ENCODE data around the gene CCDC87. TPM values are rescaled to one million over a fixed set of nuclear protein-coding genes. Genes with fewer than 3 reads are reported as not detected.
A peak's percentile ranks its signal among the peaks of the same experiment; 100 is the strongest.
"Not testable (repeated sequence)": the region's sequence is repeated elsewhere in the genome, so short reads cannot be mapped to it uniquely, and the experiment has no call there.

The CCDC87 gene
- total RNA-seq, 2 experiments from 2014 or later, result 0.12 to 0.24 TPM

GRCh38 chr11:66548041-66548440 lies 44.8 kb downstream of the CCDC87 start:
- intact Hi-C loops (cut with micrococcal nuclease), result loop anchor here (5.0 kb wide), 1 partner anchor 294 kb away; the partner anchor contains the start of gene RCE1
- H3K36me3 Mint-ChIP-seq, result no peaks in the 10 kb centered on the region
- H3K9me3 Mint-ChIP-seq, result no peaks in the 10 kb centered on the region
- no peaks in the 10 kb centered on the region for H3K27me3 Mint-ChIP-seq
- no peak for DNase-seq
- ChIA-PET CTCF (no interaction called here), POLR2A (no interaction called here)
- no peak overlapping the region for H3K27ac Mint-ChIP-seq
- peaks cover 14% of the 10 kb centered on the region for H3K4me1 Mint-ChIP-seq (ENCODE audit: low read depth)
- no peak overlapping the region for H3K4me3 Mint-ChIP-seq

DNA sequence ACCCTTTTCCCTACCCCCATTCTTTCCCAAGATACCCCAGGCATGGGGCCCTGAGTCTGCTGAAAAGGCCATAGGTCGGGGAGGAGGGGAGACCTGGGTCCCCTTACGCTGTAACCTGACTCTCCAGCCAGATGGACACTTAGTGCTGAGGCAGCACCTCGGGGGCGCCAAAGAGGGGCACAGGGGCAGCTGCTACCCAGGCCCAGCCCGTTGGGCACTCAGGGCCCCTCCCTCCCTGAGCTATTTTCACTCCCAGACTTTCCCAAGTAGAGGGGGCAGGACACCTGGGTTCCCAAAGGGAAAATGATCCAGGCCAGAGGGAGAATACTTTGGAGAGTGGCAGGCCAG lies 45.2 kb downstream of the CCDC87 start:
- intact Hi-C loops (cut with micrococcal nuclease), result loop anchor here (2.0 to 5.0 kb wide), 3 partner anchors 45 to 295 kb away; partner anchors contain the start of genes CCDC87, CCS, RBM4 and RCE1
- DNase-seq, result no peak
- no peaks in the 10 kb centered on the region for H3K27me3 Mint-ChIP-seq
- no peaks in the 10 kb centered on the region for H3K9me3 Mint-ChIP-seq
- POLR2A ChIA-PET, result no interaction called here
- H3K36me3 Mint-ChIP-seq, result no peaks in the 10 kb centered on the region
- no peak overlapping the region for H3K4me3 Mint-ChIP-seq
- H3K4me1 Mint-ChIP-seq (ENCODE audit: low read depth), result peaks cover 14% of the 10 kb centered on the region
- H3K27ac Mint-ChIP-seq, result no peak overlapping the region
- CTCF ChIA-PET, result no interaction called here

DNA sequence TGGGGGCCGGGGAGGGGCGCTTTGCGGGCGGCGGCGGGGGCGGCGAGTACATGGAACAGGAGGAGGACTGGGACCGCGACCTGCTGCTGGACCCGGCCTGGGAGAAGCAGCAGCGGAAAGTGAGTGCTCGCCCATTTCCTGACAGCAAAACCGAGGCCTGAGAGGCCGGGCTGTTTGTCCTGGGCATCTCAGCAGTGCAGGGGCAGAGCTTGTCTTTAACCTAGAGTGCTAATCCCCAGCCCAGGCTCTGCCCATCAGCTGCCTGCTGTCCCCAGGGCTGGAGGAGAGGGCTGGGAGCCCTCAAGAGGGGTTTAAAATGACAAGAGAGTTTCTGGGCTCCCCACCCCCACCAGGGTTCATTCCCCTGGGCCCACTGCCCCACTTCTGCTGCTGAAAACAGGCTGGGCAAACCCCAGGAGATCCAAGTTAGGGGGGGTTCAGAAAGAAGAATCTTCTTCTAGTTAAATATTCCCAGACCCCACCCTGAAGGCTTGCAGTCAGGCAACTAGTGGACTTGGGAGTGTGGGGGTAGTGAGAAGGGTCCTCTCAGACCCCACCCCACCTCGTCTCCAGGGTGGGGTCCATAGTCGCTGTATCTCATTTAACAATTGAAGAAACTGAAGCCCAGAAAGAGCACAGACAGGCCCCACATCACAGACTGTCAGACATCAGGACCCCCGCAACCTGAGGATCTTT lies 45.7 kb downstream of the CCDC87 start:
- ChIA-PET CTCF (interaction anchor here (1.6 to 4.6 kb wide), 2 partner anchors 45 to 131 kb away, joined by 8 to 44 read pairs; partner anchors contain the start of genes CCDC87, CCS and RBM4B), POLR2A (interaction anchor here (1.1 to 2.2 kb wide), 6 partner anchors 8 to 131 kb away, joined by 3 to 16 read pairs (median 4); partner anchors contain the start of genes CCDC87, PELI3, RBM4 and RBM4B)
- no peaks in the 10 kb centered on the region for H3K36me3 Mint-ChIP-seq
- intact Hi-C loops (cut with micrococcal nuclease), result loop anchor here (1.0 to 5.0 kb wide), 6 partner anchors 46 to 295 kb away; partner anchors contain the start of genes CCDC87, CCS, DPP3 and RBM14
- H3K9me3 Mint-ChIP-seq, result no peaks in the 10 kb centered on the region
- peak overlapping the region; percentile 80 for H3K4me3 Mint-ChIP-seq
- H3K27me3 Mint-ChIP-seq, result no peaks in the 10 kb centered on the region
- peaks cover 14% of the 10 kb centered on the region for H3K4me1 Mint-ChIP-seq (ENCODE audit: low read depth)
- no peak overlapping the region for H3K27ac Mint-ChIP-seq
- no peak for DNase-seq

DNA sequence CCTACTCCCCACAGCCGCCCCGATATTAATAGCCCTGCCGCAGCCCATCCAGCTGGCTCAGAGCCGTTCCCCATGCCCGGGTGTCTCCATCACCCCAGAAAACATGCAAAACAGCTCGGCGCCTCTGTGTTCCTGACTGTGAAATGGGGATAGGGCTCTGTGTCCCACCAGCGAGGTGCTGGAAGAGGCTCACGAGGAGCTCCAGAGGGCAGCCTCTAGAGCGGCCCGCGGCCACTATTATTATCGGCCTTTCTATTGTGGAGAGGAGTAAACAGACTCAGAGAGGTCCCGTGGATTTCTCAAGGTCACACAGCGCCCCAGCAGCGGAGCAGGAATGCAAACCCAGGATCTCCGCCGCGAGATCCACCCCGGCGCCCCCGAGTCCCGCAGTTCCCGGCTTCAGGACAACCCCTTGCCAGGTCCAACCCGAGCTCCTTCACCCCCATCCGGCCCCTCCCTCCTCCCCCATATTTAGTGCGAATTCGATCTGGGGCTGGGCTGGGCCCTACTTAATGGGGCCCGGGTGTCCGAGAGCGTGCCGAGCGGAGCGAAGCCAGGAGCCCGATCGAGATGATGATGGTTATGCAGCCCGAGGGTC lies 46.4 kb downstream of the CCDC87 start, which contains the start of gene ACTN3:
Gene ACTN3 (plus strand): TSS at position 536 of the 598 bp plus-strand sequence. CDS start 35 bp downstream, at position 571.
- peak; percentile 20 for DNase-seq
- Mint-ChIP-seq H3K36me3 (peaks cover 3% of the 10 kb centered on the region), H3K27ac (no peak within 1 kb of the TSS), H3K9me3 (no peaks in the 10 kb centered on the region), H3K4me3 (peak within 1 kb of the TSS; percentile 80), H3K27me3 (no peaks in the 10 kb centered on the region), H3K4me1 (ENCODE audit: low read depth) (peaks cover 14% of the 10 kb centered on the region)
- POLR2A ChIA-PET, result interaction anchor here (0.7 to 2.2 kb wide), 13 partner anchors 9 to 309 kb away, joined by 3 to 16 read pairs (median 4); partner anchors contain the start of genes BBS1, CCDC87, DPP3 and PELI3
- CTCF ChIA-PET, result interaction anchor here (1.0 to 4.6 kb wide), 5 partner anchors 8 to 131 kb away, joined by 3 to 44 read pairs (median 5); partner anchors contain the start of genes CCDC87, CCS and RBM4B
- intact Hi-C loops (cut with micrococcal nuclease), result loop anchor here (1.0 to 5.0 kb wide), 6 partner anchors 46 to 296 kb away; partner anchors contain the start of genes CCDC87, CCS, DPP3 and RBM14

- DNase-seq, result peak; percentile 96
- ChIA-PET POLR2A (interaction anchor here (0.7 to 2.2 kb wide), 13 partner anchors 8 to 310 kb away, joined by 3 to 16 read pairs (median 4); partner anchors contain the start of genes BBS1, CCDC87, DPP3 and PELI3), CTCF (interaction anchor here (0.7 to 4.6 kb wide), 6 partner anchors 9 to 132 kb away, joined by 3 to 44 read pairs (median 4); partner anchors contain the start of genes CCDC87, CCS and RBM4B)
- Mint-ChIP-seq H3K9me3 (no peaks in the 10 kb centered on the region), H3K36me3 (peaks cover 3% of the 10 kb centered on the region), H3K27me3 (no peaks in the 10 kb centered on the region), H3K4me1 (ENCODE audit: low read depth) (peaks cover 14% of the 10 kb centered on the region), H3K4me3 (peak within 1 kb of the TSS; percentile 80), H3K27ac (peak within 1 kb of the TSS; percentile 74)
- intact Hi-C loops (cut with micrococcal nuclease), result loop anchor here (1.0 to 5.0 kb wide), 6 partner anchors 47 to 296 kb away; partner anchors contain the start of genes CCDC87, CCS, DPP3 and RBM14
Observed at GRCh38 chr11:66545701-66546367, 47.0 kb downstream of the CCDC87 start, which contains the start of gene ZDHHC24. Gene ZDHHC24 (minus strand): TSS chr11:66546048. CDS start chr11:66546003, 45 bp downstream.

- not testable (repeated sequence) for DNase-seq, H3K36me3 Mint-ChIP-seq, H3K27me3 Mint-ChIP-seq, H3K9me3 Mint-ChIP-seq
- POLR2A ChIA-PET, result interaction anchor here (0.6 to 2.2 kb wide), 4 partner anchors 71 to 172 kb away, joined by 3 to 16 read pairs (median 13); partner anchors contain the start of genes RBM14, RBM4 and RBM4B
- H3K4me3 Mint-ChIP-seq, result peak overlapping the region; percentile 80
- peak overlapping the region; percentile 74 for H3K27ac Mint-ChIP-seq
- CTCF ChIA-PET, result interaction anchor here (0.7 to 4.6 kb wide), 2 partner anchors 34 to 133 kb away, joined by 3 to 44 read pairs; partner anchors contain the start of gene RBM4B
- intact Hi-C loops (cut with micrococcal nuclease), result loop anchor here (5.0 kb wide), 1 partner anchor 297 kb away; the partner anchor contains the start of gene RCE1
- H3K4me1 Mint-ChIP-seq (ENCODE audit: low read depth), result peaks cover 14% of the 10 kb centered on the region
Observed at GRCh38 chr11:66544952-66545351, 47.9 kb downstream of the CCDC87 start.

DNA sequence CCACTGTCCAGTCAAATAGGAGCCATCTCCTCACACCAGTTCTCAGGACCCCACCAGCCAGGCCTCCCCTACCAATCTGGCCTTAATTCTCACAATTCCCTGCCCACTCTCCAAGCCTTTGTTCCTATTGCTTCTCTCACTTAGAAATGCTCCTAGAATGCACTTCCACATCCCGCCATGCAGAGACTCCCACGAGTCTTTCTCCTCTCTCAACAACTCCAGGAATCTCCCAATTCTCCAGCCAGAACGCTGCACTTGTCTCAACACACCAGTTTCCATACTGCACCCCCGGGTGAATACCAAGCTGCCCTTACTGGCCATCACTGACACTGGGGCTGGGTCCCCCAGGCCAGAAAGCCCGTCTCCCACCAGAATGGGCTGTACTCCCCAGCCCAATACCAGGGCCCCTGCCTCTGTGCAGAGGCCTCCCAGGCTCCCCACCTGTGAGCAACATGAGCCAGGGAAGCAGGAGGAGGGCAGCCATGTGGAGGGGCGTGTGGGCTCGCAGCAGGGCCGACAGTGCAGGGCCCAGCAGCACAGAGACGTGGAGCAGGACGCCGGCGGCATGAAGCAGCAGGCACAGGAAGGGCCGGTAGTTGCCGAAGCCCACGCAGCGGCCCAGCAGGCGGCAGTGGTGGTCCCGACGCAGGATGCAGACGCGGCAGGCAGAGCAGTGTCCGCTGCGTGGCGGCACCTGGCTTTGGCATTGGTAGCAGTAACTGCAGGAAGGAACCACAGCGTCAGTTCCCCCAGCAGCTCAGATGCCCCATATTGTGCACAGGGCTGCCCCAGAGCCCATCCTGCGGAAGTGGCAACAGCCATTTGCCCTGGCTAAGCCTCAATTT lies 49.4 kb downstream of the CCDC87 start:
- ChIA-PET POLR2A (no interaction called here), CTCF (interaction anchor here (0.6 to 4.6 kb wide), 2 partner anchors 134 to 400 kb away, joined by 3 to 44 read pairs; partner anchors contain the start of gene RBM4B)
- Mint-ChIP-seq H3K4me3 (peak overlapping the region; percentile 64), H3K27me3 (no peaks in the 10 kb centered on the region), H3K36me3 (peaks cover 3% of the 10 kb centered on the region), H3K4me1 (ENCODE audit: low read depth) (peaks cover 14% of the 10 kb centered on the region), H3K9me3 (no peaks in the 10 kb centered on the region), H3K27ac (peak overlapping the region; percentile 80)
- intact Hi-C loops (cut with micrococcal nuclease), result no loop called here
- DNase-seq, result peak; percentile 77

GRCh38 chr11:66542362-66542761 lies 50.5 kb downstream of the CCDC87 start:
- Mint-ChIP-seq H3K36me3 (peaks cover 3% of the 10 kb centered on the region), H3K27ac (peak overlapping the region; percentile 0), H3K27me3 (no peaks in the 10 kb centered on the region), H3K9me3 (no peaks in the 10 kb centered on the region), H3K4me1 (ENCODE audit: low read depth) (peaks cover 14% of the 10 kb centered on the region), H3K4me3 (no peak overlapping the region)
- DNase-seq, result no peak
- CTCF ChIA-PET, result interaction anchor here (0.6 to 4.6 kb wide), 2 partner anchors 136 to 401 kb away, joined by 3 to 44 read pairs; partner anchors contain the start of gene RBM4B
- intact Hi-C loops (cut with micrococcal nuclease), result no loop called here
- POLR2A ChIA-PET, result interaction anchor here (0.9 kb wide), 1 partner anchor 32 kb away, joined by 3 read pairs; no protein-coding TSS in a partner anchor

GRCh38 chr11:66541892-66542291 lies 51.0 kb downstream of the CCDC87 start:
- no peak overlapping the region for H3K27ac Mint-ChIP-seq
- H3K9me3 Mint-ChIP-seq, result no peaks in the 10 kb centered on the region
- ChIA-PET CTCF (no interaction called here), POLR2A (interaction anchor here (0.9 kb wide), 1 partner anchor 31 kb away, joined by 3 read pairs; no protein-coding TSS in a partner anchor)
- no peak overlapping the region for H3K4me3 Mint-ChIP-seq
- peaks cover 3% of the 10 kb centered on the region for H3K36me3 Mint-ChIP-seq
- no peak for DNase-seq
- intact Hi-C loops (cut with micrococcal nuclease), result no loop called here
- H3K27me3 Mint-ChIP-seq, result no peaks in the 10 kb centered on the region
- peaks cover 14% of the 10 kb centered on the region for H3K4me1 Mint-ChIP-seq (ENCODE audit: low read depth)

GRCh38 chr11:66540598-66540997 lies 52.3 kb downstream of the CCDC87 start:
- H3K36me3 Mint-ChIP-seq; H3K27ac Mint-ChIP-seq; intact Hi-C loops (cut with micrococcal nuclease); H3K9me3 Mint-ChIP-seq; H3K4me3 Mint-ChIP-seq; H3K27me3 Mint-ChIP-seq; POLR2A ChIA-PET; DNase-seq: not testable (repeated sequence)
- CTCF ChIA-PET, result interaction anchor here (0.6 kb wide), 1 partner anchor 152 kb away, joined by 3 read pairs; no protein-coding TSS in a partner anchor
- peaks cover 14% of the 10 kb centered on the region for H3K4me1 Mint-ChIP-seq (ENCODE audit: low read depth)

Measured in activated CD4-positive, alpha-beta memory T cell treated with anti-CD3 and anti-CD28 coated beads for 36 hours (primary cell).